ENCODE data around the gene RAB44. TPM values are rescaled to one million over a fixed set of nuclear protein-coding genes. Genes with fewer than 3 reads are reported as not detected.

Gene RAB44
- total and polyA plus RNA-seq, 2 donors (not counting 1 experiment from before 2014, with no cell fraction given), result 0.15 to 0.16 TPM

DNA sequence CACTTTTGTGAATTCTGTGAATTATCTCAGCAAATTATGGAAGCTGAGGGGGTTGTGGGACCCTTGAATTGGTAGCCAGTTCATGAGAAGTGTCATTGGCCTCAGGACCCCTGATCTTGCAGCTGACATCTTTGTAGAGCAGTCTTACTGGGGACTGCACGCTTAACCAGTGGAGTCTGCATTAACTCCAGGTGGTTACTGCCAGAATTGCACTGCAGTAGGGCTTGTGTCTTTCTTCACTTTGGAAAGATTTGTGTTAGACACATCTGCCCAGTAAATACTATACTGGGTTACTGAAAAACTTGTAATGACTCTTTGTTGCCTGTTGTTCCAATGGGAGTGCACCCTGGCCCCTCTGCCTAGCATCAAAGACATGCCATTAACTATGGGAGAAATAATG is 40.4 kb upstream of the RAB44 start:
- H3K79me2 ChIP-seq (ENCODE audit: control insufficient read depth, insufficient read depth, low read length), result no peaks in the 10 kb centered on the region
- H3K4me1 ChIP-seq (ENCODE audit: control insufficient read depth in 2 of 2, insufficient read depth in 2 of 2, low read length in 2 of 2), result peaks cover 25 to 35% of the 10 kb centered on the region in 2 donors
- H3K9ac ChIP-seq (ENCODE audit: low read length), result no peak overlapping the region
- H3K27ac ChIP-seq (ENCODE audit: low read length in 2 of 2), result no peak overlapping the region
- TF ChIP-seq EZH2 (IDR thresholded peaks at IDR 0.05; ENCODE audit: borderline replicate concordance, insufficient read depth, low read depth, low read length, poor library complexity, severe bottlenecking), result no peak
- TF ChIP-seq, protein P1, sequence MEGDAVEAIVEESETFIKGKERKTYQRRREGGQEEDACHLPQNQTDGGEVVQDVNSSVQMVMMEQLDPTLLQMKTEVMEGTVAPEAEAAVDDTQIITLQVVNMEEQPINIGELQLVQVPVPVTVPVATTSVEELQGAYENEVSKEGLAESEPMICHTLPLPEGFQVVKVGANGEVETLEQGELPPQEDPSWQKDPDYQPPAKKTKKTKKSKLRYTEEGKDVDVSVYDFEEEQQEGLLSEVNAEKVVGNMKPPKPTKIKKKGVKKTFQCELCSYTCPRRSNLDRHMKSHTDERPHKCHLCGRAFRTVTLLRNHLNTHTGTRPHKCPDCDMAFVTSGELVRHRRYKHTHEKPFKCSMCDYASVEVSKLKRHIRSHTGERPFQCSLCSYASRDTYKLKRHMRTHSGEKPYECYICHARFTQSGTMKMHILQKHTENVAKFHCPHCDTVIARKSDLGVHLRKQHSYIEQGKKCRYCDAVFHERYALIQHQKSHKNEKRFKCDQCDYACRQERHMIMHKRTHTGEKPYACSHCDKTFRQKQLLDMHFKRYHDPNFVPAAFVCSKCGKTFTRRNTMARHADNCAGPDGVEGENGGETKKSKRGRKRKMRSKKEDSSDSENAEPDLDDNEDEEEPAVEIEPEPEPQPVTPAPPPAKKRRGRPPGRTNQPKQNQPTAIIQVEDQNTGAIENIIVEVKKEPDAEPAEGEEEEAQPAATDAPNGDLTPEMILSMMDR (IDR thresholded peaks at IDR 0.05), result no peak
- peaks cover 0 to 11% (median 0%) of the 10 kb centered on the region in 3 donors for H3K9me3 ChIP-seq (ENCODE audit: control extremely low read depth in 1 of 3, control insufficient read depth in 2 of 3, insufficient read depth in 1 of 3, low read length in 2 of 3)
- H3K4me3 Mint-ChIP-seq, result no peak overlapping the region
- WGBS (ENCODE audit: insufficient coverage), result 100% methylated on average over 1 of the region's 1 CpG
- ATAC-seq (ENCODE audit: low read depth), result no peak
- H3K4me3 ChIP-seq (ENCODE audit: control extremely low read depth in 1 of 5, extremely low read depth in 1 of 5, insufficient read depth in 1 of 5, low read depth in 2 of 5, low read length in 4 of 5), result no peak overlapping the region
- H4K20me1 ChIP-seq (ENCODE audit: control insufficient read depth, insufficient read depth, low read length, poor library complexity, severe bottlenecking), result no peaks in the 10 kb centered on the region
- H3K36me3 ChIP-seq (replicated peaks in 1 of 2; ENCODE audit: control extremely low read depth in 1 of 2, control insufficient read depth in 1 of 2, extremely low read depth in 1 of 2, insufficient read depth in 2 of 2, low read length in 1 of 2), result no peaks in the 10 kb centered on the region
- no peaks in the 10 kb centered on the region for H3K9me3 Mint-ChIP-seq (ENCODE audit: insufficient read depth)
- no peak for DNase-seq
- intact Hi-C loops (cut with micrococcal nuclease), result no loop called here
- ChIA-PET POLR2A (no interaction called here), CTCF (interaction anchor here (1.6 kb wide), 1 partner anchor 31 kb away, joined by 3 read pairs; no protein-coding TSS in a partner anchor)
- H3K4me2 ChIP-seq (replicated peaks; ENCODE audit: low read depth, low read length, poor library complexity, severe bottlenecking), result no peak overlapping the region
- H3K27ac Mint-ChIP-seq, result no peak overlapping the region
- H3K4me1 Mint-ChIP-seq, result peaks cover 25% of the 10 kb centered on the region
- peaks cover 24% of the 10 kb centered on the region for H3K27me3 Mint-ChIP-seq
- H2AFZ ChIP-seq (ENCODE audit: insufficient read depth, low read depth, low read length, poor library complexity, severe bottlenecking), result no peak overlapping the region
- H3K27me3 ChIP-seq (replicated peaks in 1 of 4; ENCODE audit: control extremely low read depth in 1 of 4, control insufficient read depth in 3 of 4, insufficient read depth in 4 of 4, low read length in 3 of 4), result peaks cover 0 to 18% (median 10%) of the 10 kb centered on the region in 4 experiments

DNA sequence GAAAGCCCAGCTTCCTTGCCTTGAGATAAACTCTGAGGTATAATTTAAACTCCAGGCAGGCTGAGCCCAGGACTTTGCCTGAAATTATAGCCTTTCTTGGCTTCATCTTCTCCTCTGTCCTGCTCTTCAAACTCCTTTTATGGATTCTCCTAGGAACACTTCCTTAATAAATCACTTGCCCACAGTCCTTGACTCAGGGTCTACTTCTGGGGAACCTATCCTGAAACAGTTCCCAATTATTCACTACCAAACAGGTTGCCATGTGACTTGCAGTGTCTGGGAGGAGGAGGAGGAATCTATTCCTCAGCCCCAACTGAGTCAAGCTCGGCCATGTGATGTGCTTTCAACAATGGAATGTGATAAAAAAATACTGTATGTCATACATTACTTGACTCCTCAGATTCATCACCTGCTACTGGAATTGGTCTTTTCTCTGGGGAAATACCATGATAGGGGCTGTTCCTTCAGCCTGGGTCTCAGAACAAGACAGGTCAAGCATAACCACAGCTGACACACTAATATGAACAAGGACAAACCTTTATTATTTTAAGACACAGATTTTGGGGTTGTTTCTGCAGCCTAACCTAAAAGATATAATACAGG is 39.6 kb upstream of the RAB44 start:
- no CpG with 5 or more reads among the region's 1 CpG for WGBS (ENCODE audit: insufficient coverage)
- peaks cover 33 to 42% of the 10 kb centered on the region in 2 donors for H3K4me1 ChIP-seq (ENCODE audit: control insufficient read depth in 2 of 2, insufficient read depth in 2 of 2, low read length in 2 of 2)
- DNase-seq (no peak), ATAC-seq (ENCODE audit: low read depth) (no peak)
- POLR2A ChIA-PET, result no interaction called here
- Mint-ChIP-seq H3K27ac (no peak overlapping the region), H3K4me1 (peaks cover 31% of the 10 kb centered on the region), H3K4me3 (no peak overlapping the region), H3K9me3 (ENCODE audit: insufficient read depth) (no peaks in the 10 kb centered on the region), H3K27me3 (peaks cover 24% of the 10 kb centered on the region)
- H3K9me3 ChIP-seq (ENCODE audit: control extremely low read depth in 1 of 3, control insufficient read depth in 2 of 3, insufficient read depth in 1 of 3, low read length in 2 of 3), result peaks cover 0 to 11% (median 0%) of the 10 kb centered on the region in 3 donors
- TF ChIP-seq, protein P1 (IDR thresholded peaks at IDR 0.05), result no peak
- no peak for TF ChIP-seq EZH2 (IDR thresholded peaks at IDR 0.05; ENCODE audit: borderline replicate concordance, insufficient read depth, low read depth, low read length, poor library complexity, severe bottlenecking)
- H3K27me3 ChIP-seq (replicated peaks in 1 of 4; ENCODE audit: control extremely low read depth in 1 of 4, control insufficient read depth in 3 of 4, insufficient read depth in 4 of 4, low read length in 3 of 4), result peaks cover 0 to 18% (median 10%) of the 10 kb centered on the region in 4 experiments
- CTCF ChIA-PET, result interaction anchor here (0.5 kb wide), 1 partner anchor 9 kb away, joined by 3 read pairs; no protein-coding TSS in a partner anchor
- H3K9ac ChIP-seq (ENCODE audit: low read length), result no peak overlapping the region
- no peaks in the 10 kb centered on the region for H3K36me3 ChIP-seq (replicated peaks in 1 of 2; ENCODE audit: control extremely low read depth in 1 of 2, control insufficient read depth in 1 of 2, extremely low read depth in 1 of 2, insufficient read depth in 2 of 2, low read length in 1 of 2)
- H3K4me3 ChIP-seq (ENCODE audit: control extremely low read depth in 1 of 5, extremely low read depth in 1 of 5, insufficient read depth in 1 of 5, low read depth in 2 of 5, low read length in 4 of 5), result no peak overlapping the region
- intact Hi-C loops (cut with micrococcal nuclease), result no loop called here
- H4K20me1 ChIP-seq (ENCODE audit: control insufficient read depth, insufficient read depth, low read length, poor library complexity, severe bottlenecking), result no peaks in the 10 kb centered on the region
- no peaks in the 10 kb centered on the region for H3K79me2 ChIP-seq (ENCODE audit: control insufficient read depth, insufficient read depth, low read length)
- no peak overlapping the region for H3K27ac ChIP-seq (ENCODE audit: low read length in 2 of 2)
- H3K4me2 ChIP-seq (replicated peaks; ENCODE audit: low read depth, low read length, poor library complexity, severe bottlenecking), result no peak overlapping the region
- no peak overlapping the region for H2AFZ ChIP-seq (ENCODE audit: insufficient read depth, low read depth, low read length, poor library complexity, severe bottlenecking)
